Activated CD4-positive, alpha-beta memory T cell treated with anti-CD3 and anti-CD28 coated beads, Interleukin-2, amount 10 ng/mL, durations not matched to agents 7 days and 5 days (primary cell): ENCODE measurements around the gene COTL1. TPM values are rescaled to one million over a fixed set of nuclear protein-coding genes. Genes with fewer than 3 reads are reported as not detected.
A peak's percentile ranks its signal among the peaks of the same experiment; 100 is the strongest.

ENCODE experiments used
- CTCF ChIA-PET: fragments of 350-600 bp; sonication (Branson Sonifier 250); formaldehyde crosslinking; loops from one replicate; lab custom pipeline; 2021; ENCODE audit warnings: antibody characterized with exemption, inconsistent platforms; lab: Charles Lee
- POLR2A ChIA-PET: fragments of 350-600 bp; sonication (Branson Sonifier 250); formaldehyde crosslinking; loops from one replicate; lab custom pipeline; 2021; ENCODE audit warnings: antibody characterized with exemption; lab: Charles Lee
- DNase-seq: peaks from one replicate; pipeline ENCODE4 v3.0.0-alpha.2; 2020
- H3K27ac Mint-ChIP-seq: one replicate; pipeline ENCODE4 v1.8.0; 2021; ENCODE audit warnings: mild to moderate bottlenecking, mixed read lengths
- H3K27me3 Mint-ChIP-seq: one replicate; pipeline ENCODE4 v1.8.0; 2021; ENCODE audit warnings: mixed read lengths
- H3K36me3 Mint-ChIP-seq: one replicate; pipeline ENCODE4 v1.8.0; 2021; ENCODE audit warnings: low read depth, mixed read lengths
- H3K4me1 Mint-ChIP-seq: one replicate; pipeline ENCODE4 v1.8.0; 2021; ENCODE audit warnings: mixed read lengths
- H3K4me3 Mint-ChIP-seq: one replicate; pipeline ENCODE4 v1.8.0; 2021; ENCODE audit warnings: mild to moderate bottlenecking, mixed read lengths
- H3K9me3 Mint-ChIP-seq: one replicate; pipeline ENCODE4 v1.8.0; 2021; ENCODE audit warnings: mixed read lengths
- total RNA-seq, 2 experiments: library from RNA; stranded (reverse); gene quantifications; one replicate each; pipeline ENCODE4 v1.2.3, GENCODE V29; 2021

The COTL1 gene
- total RNA-seq, 2 experiments from 2014 or later = 676 to 689 TPM

DNA sequence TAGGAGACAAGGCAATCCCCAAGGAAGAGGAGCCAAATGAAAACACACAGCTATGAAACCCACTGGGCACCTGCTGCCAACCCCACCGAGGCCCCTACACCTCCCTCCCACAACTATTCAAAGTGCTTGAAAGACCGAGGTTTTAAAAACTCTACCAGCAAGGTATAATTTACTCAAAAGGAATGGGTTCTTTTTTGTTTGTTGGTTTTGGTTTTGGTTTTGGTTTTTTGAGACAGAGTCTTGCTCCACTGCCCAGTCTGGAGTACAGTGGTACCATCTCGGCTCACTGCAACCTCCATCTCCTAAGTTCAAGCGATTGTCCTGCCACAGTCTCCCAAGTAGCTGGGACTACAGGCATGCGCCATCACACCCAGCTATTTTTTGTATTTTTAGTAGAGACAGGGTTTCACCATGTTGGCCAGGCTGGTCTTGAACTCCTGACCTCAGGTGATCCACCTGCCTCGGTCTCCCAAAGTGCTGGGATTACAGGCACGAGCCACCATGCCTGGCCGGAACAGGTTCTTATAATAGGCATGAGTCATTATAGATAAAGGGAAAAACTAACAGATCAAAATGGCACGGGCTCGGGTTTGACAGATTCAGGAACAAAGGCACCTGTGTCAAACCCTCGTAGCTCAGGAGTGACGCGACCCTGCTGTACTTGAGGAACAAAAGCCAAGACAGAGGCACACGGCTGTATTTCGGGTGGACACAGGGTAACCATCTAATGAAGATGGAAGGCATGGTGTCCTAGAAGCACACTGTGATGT lies 40.7 kb downstream of the COTL1 start:
- Mint-ChIP-seq H3K36me3 (peaks cover 77% of the 10 kb centered on the region), H3K9me3 (no peaks in the 10 kb centered on the region), H3K4me1 (peaks cover 52% of the 10 kb centered on the region), H3K27ac (peak overlapping the region; percentile 44), H3K4me3 (no peak overlapping the region), H3K27me3 (no peaks in the 10 kb centered on the region)
- POLR2A ChIA-PET = no interaction called here
- no peak for DNase-seq
- CTCF ChIA-PET = no interaction called here

DNA sequence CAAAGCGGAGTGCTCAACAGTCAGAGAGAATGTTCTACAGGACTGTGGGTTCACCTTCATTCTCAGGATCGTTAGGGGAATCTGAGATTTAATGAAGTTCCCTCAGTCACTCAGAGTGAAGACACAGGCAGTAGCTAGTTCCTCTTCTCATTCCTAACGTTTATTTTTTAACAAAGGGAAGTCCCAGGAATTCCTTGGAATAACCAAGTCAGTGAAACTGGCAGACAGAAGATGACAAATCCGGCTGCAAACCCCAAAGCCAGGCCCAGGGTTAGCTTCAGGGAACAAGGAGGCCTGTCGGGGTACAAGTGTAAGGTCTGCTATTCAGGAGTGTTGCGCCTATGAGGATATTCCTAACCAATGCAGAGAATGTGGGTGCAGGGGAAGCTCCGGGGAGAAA lies 42.0 kb downstream of the COTL1 start:
- H3K27ac Mint-ChIP-seq = no peak overlapping the region
- POLR2A ChIA-PET = interaction anchor here (1.1 to 1.2 kb wide), 2 partner anchors 13 to 18 kb away, joined by 3 to 4 read pairs; no protein-coding TSS in a partner anchor
- DNase-seq = no peak
- CTCF ChIA-PET = no interaction called here
- H3K27me3 Mint-ChIP-seq = no peaks in the 10 kb centered on the region
- H3K9me3 Mint-ChIP-seq = peaks cover 3% of the 10 kb centered on the region
- H3K4me3 Mint-ChIP-seq = no peak overlapping the region
- peaks cover 82% of the 10 kb centered on the region for H3K36me3 Mint-ChIP-seq
- peaks cover 58% of the 10 kb centered on the region for H3K4me1 Mint-ChIP-seq

DNA sequence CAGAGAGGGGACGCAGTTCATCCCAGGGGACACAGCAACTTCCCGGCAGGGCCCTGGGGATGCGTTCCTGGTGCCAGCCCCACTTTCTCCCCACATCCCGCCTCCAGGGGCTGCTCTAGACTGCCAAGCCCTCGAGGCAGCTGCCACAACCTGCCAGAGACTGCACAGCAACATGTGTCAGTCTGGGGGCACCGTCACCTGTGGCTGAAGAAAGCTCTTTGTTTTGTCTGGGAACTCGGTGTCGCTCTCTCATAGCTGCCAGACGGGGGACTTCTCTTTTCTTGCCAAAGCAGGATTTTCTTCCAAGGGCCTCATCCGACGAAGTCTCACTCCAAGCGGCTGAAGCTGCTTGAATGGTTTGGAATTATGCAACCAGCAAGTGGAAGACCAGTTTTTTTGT lies 43.7 kb downstream of the COTL1 start:
- peaks cover 10% of the 10 kb centered on the region for H3K9me3 Mint-ChIP-seq
- no peak for DNase-seq
- peaks cover 62% of the 10 kb centered on the region for H3K4me1 Mint-ChIP-seq
- ChIA-PET CTCF (no interaction called here), POLR2A (interaction anchor here (0.9 to 1.2 kb wide), 2 partner anchors 9 to 10 kb away, joined by 3 read pairs; no protein-coding TSS in a partner anchor)
- H3K36me3 Mint-ChIP-seq = peaks cover 89% of the 10 kb centered on the region
- H3K27ac Mint-ChIP-seq = no peak overlapping the region
- H3K27me3 Mint-ChIP-seq = no peaks in the 10 kb centered on the region
- no peak overlapping the region for H3K4me3 Mint-ChIP-seq

DNA sequence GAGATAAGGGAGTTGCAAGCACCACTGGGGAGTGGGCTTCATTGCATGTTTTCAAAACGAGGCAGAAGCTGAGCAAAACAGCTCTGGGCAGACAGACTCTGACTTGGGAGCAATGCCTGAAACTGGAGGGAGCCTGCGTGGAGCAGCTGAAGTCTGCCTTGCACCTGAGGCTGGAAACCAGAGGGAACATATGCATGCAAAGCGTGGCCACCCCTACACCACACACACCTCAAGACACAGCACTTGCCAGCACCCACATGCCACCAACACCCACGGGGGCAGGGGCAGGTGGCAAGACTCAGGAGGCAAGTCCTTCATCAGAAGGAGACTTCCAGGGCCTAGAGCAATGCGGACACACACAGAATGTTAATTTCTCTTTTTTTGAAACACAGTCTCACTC lies 45.8 kb downstream of the COTL1 start:
- peaks cover 10% of the 10 kb centered on the region for H3K9me3 Mint-ChIP-seq
- ChIA-PET CTCF (no interaction called here), POLR2A (interaction anchor here (0.8 to 0.9 kb wide), 2 partner anchors 10 to 11 kb away, joined by 3 to 5 read pairs; no protein-coding TSS in a partner anchor)
- H3K27ac Mint-ChIP-seq = no peak overlapping the region
- no peak for DNase-seq
- peaks cover 56% of the 10 kb centered on the region for H3K4me1 Mint-ChIP-seq
- H3K27me3 Mint-ChIP-seq = no peaks in the 10 kb centered on the region
- peaks cover 89% of the 10 kb centered on the region for H3K36me3 Mint-ChIP-seq
- H3K4me3 Mint-ChIP-seq = no peak overlapping the region

DNA sequence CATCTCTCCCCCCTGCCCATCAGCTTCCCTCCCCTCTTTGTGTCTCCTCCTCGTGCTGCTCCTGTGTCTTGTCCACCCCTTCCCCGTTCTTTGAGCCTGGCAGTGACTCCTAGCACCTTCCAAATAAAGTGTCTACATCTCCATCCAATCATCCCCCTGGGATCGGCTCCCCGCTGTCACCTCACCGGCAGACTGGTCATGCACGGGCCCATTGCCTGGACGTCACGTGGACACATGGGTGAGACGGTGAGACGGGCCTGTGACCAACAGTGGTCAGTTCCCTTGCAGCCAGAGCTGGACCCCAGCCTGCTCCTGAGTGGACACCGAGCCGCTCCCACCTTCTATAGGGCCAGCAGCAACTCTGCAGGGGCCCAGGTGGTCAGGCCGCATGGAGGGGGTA lies 46.4 kb downstream of the COTL1 start:
- POLR2A ChIA-PET = interaction anchor here (0.8 kb wide), 1 partner anchor 9 kb away, joined by 3 read pairs; no protein-coding TSS in a partner anchor
- CTCF ChIA-PET = no interaction called here
- Mint-ChIP-seq H3K9me3 (peaks cover 10% of the 10 kb centered on the region), H3K27me3 (no peaks in the 10 kb centered on the region), H3K27ac (no peak overlapping the region), H3K4me1 (peaks cover 52% of the 10 kb centered on the region), H3K4me3 (no peak overlapping the region), H3K36me3 (peaks cover 89% of the 10 kb centered on the region)
- DNase-seq = no peak

DNA sequence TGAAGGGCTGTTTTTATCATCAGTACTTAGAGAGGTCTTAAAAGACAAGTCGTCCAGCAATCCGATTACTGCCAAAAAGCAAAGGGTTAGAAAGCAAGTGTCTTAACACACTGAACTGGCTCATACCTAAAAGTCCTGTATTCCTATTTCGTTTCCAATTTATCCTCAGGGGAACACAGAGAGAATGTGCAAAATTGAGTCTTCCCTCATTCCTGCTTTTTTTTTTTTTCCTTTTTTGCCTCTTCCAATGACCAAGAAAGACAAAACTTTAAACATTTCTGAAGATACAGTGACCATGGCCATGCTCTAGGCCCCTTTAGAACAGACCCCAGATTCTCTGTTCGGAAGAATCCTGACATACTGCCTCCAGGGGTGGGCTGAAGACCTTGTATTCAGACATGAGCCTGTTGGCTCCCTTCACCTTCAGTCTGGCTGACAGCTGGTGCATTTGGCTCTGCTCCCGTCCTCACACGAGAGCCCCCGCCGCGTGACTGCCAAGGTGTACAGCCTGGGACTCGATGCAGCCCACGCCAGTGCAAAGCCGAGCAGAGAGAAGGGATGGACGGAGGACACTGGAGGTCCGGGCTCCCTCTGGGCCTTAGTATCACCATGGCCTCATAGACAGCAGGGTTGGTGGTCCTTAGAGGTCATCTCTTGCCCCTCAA lies 47.0 kb downstream of the COTL1 start:
- Mint-ChIP-seq H3K9me3 (peaks cover 10% of the 10 kb centered on the region), H3K36me3 (peaks cover 89% of the 10 kb centered on the region), H3K27ac (peak overlapping the region; percentile 41), H3K4me3 (no peak overlapping the region), H3K27me3 (no peaks in the 10 kb centered on the region), H3K4me1 (peaks cover 49% of the 10 kb centered on the region)
- DNase-seq = no peak
- ChIA-PET CTCF (interaction anchor here (1.2 kb wide), 1 partner anchor 64 kb away, joined by 3 read pairs; no protein-coding TSS in a partner anchor), POLR2A (interaction anchor here (0.7 to 0.9 kb wide), 2 partner anchors 16 to 236 kb away, joined by 3 to 4 read pairs; no protein-coding TSS in a partner anchor)

DNA sequence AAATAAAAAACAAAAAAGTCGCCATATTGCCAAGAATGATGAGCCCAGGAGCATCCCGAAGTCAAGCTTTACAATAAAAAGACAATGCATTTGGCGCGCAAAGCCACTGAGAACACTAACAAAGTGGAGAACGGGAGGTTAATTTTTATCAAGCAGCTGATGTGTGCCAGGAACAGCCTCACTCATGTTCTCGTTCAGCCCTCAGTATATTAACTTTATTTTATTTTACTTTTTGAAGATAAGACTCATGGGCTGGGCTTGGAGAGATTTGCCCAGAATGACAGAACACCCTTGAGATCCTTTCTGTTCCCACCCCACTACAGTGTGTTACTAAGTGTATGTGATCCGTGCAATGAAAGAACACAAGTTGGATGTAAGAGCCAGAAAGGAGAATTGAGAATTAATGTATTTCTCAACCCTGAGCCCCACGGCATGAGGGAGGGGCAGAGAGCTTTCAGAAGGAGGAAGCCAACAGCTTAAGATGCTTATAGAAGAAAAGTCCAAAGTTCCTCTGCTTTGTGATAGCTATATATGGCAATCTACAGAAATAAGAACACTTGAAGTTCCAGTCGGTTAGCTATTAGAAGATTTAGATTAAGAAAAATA lies 48.4 kb downstream of the COTL1 start:
- peaks cover 10% of the 10 kb centered on the region for H3K9me3 Mint-ChIP-seq
- H3K4me3 Mint-ChIP-seq = no peak overlapping the region
- H3K4me1 Mint-ChIP-seq = peaks cover 49% of the 10 kb centered on the region
- no peak for DNase-seq
- H3K27me3 Mint-ChIP-seq = no peaks in the 10 kb centered on the region
- POLR2A ChIA-PET = interaction anchor here (0.8 to 1.6 kb wide), 4 partner anchors 10 to 55 kb away, joined by 3 to 4 read pairs (median 3); no protein-coding TSS in a partner anchor
- CTCF ChIA-PET = interaction anchor here (1.2 kb wide), 1 partner anchor 63 kb away, joined by 3 read pairs; no protein-coding TSS in a partner anchor
- H3K36me3 Mint-ChIP-seq = peaks cover 89% of the 10 kb centered on the region
- peak overlapping the region; percentile 14 for H3K27ac Mint-ChIP-seq

DNA sequence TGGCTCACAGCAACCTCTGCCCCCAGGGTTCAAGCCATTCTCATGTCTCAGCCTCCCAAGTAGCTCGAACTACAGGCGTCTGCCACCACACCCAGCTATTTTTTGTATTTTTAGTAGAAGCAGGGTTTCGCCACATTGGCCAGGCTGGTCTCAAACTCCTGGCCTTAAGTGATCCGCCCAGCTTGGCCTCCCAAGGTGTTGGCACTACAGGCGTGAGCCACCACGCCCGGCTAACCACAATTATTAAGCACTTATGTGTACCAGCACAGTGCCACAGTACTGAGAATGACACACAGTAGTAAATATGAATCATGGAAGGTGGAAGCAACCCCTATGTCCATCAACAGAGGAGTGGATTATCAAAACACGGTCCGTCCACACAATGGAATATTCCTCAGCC lies 49.8 kb downstream of the COTL1 start:
- Mint-ChIP-seq H3K27me3 (no peaks in the 10 kb centered on the region), H3K27ac (peak overlapping the region; percentile 53), H3K36me3 (peaks cover 89% of the 10 kb centered on the region), H3K4me3 (no peak overlapping the region), H3K9me3 (peaks cover 10% of the 10 kb centered on the region), H3K4me1 (peaks cover 45% of the 10 kb centered on the region)
- ChIA-PET POLR2A (interaction anchor here (0.9 to 1.6 kb wide), 5 partner anchors 11 to 24 kb away, joined by 3 to 5 read pairs (median 3); no protein-coding TSS in a partner anchor), CTCF (interaction anchor here (1.0 kb wide), 1 partner anchor 14 kb away, joined by 3 read pairs; no protein-coding TSS in a partner anchor)
- DNase-seq = no peak

DNA sequence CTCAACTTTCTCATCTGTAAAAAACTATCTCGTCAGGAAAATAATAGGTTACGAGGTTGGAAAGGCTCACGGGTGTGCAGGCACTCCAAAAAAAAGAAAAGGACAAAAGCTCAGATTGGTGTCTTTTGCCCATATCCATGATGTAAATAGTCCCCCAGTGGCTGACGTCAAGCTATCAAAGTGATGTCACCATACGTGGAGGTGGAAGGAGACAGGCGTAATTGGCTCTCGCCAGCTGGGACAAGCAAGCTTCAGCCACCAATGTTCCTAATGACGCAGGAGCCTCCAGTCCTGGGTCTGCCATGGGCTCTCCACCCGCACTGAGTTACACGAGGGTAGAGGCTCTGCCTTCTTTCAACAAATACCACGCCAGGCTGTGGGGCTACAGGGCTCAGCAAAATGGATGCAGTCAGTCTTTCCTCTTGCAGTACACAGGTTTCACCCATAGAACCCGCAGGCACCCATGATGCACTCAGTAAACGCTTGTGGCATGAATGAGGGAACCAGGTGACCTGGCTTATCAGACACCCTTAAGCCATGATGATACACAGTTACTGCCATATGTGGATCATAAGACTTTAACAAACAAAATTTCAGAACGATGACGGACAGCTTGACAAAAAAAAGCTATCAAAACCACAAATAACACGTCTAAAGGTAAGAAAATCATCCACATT lies 50.5 kb downstream of the COTL1 start:
- Mint-ChIP-seq H3K36me3 (peaks cover 88% of the 10 kb centered on the region), H3K27me3 (no peaks in the 10 kb centered on the region), H3K27ac (no peak overlapping the region), H3K4me1 (peaks cover 41% of the 10 kb centered on the region), H3K4me3 (no peak overlapping the region), H3K9me3 (peaks cover 10% of the 10 kb centered on the region)
- ChIA-PET POLR2A (interaction anchor here (0.9 to 1.3 kb wide), 4 partner anchors 13 to 39 kb away, joined by 3 to 5 read pairs (median 3); no protein-coding TSS in a partner anchor), CTCF (interaction anchor here (1.0 kb wide), 1 partner anchor 13 kb away, joined by 3 read pairs; no protein-coding TSS in a partner anchor)
- DNase-seq = no peak

DNA sequence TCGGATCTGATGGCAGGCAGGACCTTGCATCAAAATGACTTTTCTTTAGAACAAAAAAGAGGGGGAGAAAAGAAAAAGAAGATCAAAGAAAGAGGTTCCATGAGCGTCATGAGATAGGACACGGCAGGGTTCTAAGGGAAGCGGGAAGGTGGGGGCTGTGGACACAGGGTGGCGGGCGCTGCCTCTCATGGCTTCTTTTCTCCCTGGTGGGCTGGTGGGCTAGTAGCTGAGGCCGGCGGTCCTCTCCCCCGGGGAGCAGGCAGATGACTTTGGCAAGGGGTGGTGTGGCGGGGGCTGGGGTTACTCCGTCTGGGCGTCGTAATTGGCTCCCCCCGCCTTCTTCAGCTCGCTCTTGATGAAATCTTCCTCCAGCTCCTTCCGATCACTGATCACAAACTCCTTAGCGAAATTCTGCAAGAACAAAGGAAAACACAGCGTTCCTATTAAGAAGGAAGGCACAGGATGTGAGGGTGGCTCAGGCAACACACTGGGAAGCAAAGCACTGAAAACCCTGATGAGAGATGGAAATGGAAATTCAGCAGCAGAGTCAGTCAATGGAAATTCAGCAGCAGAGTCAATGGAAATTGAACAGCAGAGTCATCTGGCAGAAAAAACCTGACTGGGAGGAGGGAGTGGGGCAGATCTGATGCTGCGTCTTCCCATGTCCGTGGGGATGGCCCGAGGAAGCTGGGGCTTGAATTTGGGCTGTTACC lies 51.2 kb downstream of the COTL1 start:
- Mint-ChIP-seq H3K27me3 (no peaks in the 10 kb centered on the region), H3K4me3 (no peak overlapping the region), H3K4me1 (peaks cover 35% of the 10 kb centered on the region), H3K27ac (no peak overlapping the region), H3K9me3 (peaks cover 10% of the 10 kb centered on the region), H3K36me3 (peaks cover 88% of the 10 kb centered on the region)
- ChIA-PET POLR2A (interaction anchor here (1.0 to 1.3 kb wide), 2 partner anchors 26 to 39 kb away, joined by 3 read pairs; no protein-coding TSS in a partner anchor), CTCF (no interaction called here)
- no peak for DNase-seq

DNA sequence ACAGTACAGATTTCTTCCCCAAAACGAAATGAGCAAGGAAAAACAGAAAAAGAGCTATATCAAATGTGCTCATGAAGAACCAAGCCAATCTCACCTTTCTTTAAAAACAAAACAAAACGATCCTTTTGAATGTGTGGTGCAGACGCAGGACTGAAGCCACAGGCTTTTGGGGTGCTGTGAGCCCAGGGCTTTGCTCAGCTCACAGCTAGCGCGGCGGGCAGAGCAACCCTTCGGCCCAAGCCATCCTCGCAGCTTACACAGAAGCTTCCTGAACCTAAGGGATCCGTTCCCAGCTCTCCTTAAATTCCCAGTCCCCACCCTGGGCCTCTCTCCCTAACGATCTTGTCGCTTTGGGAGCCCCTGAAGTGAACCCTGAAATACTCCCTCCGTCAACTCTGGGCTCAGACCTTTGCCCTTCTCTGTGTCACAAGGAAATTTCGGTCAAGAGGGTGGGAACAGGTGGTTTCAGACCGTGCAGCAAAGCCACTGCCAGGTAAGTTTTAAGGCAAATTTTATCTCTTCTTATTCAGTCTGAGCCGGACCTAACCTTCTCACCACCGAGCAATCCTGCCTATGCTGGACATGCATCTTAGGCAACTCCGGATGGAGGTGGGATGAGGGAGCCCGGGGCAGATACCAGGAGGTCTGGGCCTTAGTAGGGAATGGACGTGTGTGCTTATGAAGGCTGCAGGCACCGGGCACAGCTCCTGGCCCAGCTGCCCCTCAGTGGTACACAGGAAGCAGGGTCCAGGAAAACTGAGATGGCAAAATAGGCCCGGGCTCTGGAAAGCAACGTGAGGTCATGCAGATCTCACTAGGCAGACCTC lies 52.0 kb downstream of the COTL1 start:
- POLR2A ChIA-PET = interaction anchor here (0.9 to 1.6 kb wide), 3 partner anchors 10 to 40 kb away, joined by 3 to 7 read pairs (median 4); no protein-coding TSS in a partner anchor
- Mint-ChIP-seq H3K27ac (no peak overlapping the region), H3K27me3 (no peaks in the 10 kb centered on the region), H3K36me3 (peaks cover 83% of the 10 kb centered on the region), H3K9me3 (peaks cover 7% of the 10 kb centered on the region), H3K4me3 (no peak overlapping the region), H3K4me1 (peaks cover 31% of the 10 kb centered on the region)
- CTCF ChIA-PET = interaction anchor here (1.1 to 1.6 kb wide), 2 partner anchors 12 to 57 kb away, joined by 4 to 6 read pairs; no protein-coding TSS in a partner anchor
- DNase-seq = no peak
